Tibial artery (tissue), 4 donors: ENCODE data around the gene FARS2.

Source experiments
- DNase-seq, 2 donors: peaks; one replicate each; pipeline ENCODE4 v3.0.0-alpha.2; 2019
- H3K27ac ChIP-seq, 2 donors: fragments of 200-600 bp; sonication (generic) in 1 of 2; 1 replicate in 1 of 2; 2 replicates in 1 of 2; pipeline ENCODE4 v1.5.1; 2018 to 2019; ENCODE audit warnings: mild to moderate bottlenecking in 1 of 2
- H3K27me3 ChIP-seq, 2 donors: fragments of 200-600 bp; sonication (generic) in 1 of 2; one replicate each; pipeline versions ENCODE4 v1.5.1 to v1.6.0; 2016 to 2019
- H3K36me3 ChIP-seq, 3 donors: fragments of 200-600 bp; sonication (generic) in 2 of 3; one replicate each; pipeline ENCODE4 v1.5.1; 2016 to 2019; ENCODE audit warnings: mild to moderate bottlenecking in 2 of 3
- H3K4me1 ChIP-seq, 4 donors: fragments of 200-600 bp; sonication (generic) in 2 of 4; 1 replicate in 3 of 4; 2 replicates in 1 of 4; pipeline ENCODE4 v1.5.1; 2016 to 2019
- H3K4me3 ChIP-seq, 2 donors: fragments of 200-600 bp; sonication (generic) in 1 of 2; 1 replicate in 1 of 2; 2 replicates in 1 of 2; pipeline ENCODE4 v1.5.1; 2018 to 2019; ENCODE audit warnings: mild to moderate bottlenecking in 2 of 2
- H3K9me3 ChIP-seq, 3 donors: fragments of 200-600 bp; sonication (generic) in 1 of 3; one replicate each; pipeline ENCODE4 v1.5.1; 2016 to 2019
- CTCF ChIP-seq, 2 experiments: fragments of 200-600 bp in 1 of 2; fragments of 450-650 bp in 1 of 2; IDR thresholded peaks; one replicate each; pipeline ENCODE4 v1.5.1; 2017 to 2019; ENCODE audit warnings: antibody characterized with exemption in 2 of 2, mild to moderate bottlenecking in 1 of 2, moderate library complexity in 1 of 2
- intact Hi-C: fragments of 100-400 bp; cut with DNase I; formaldehyde crosslinking; loops from one replicate; pipeline ENCODE4 v1.15.0; 2023; ENCODE audit warnings: low total_unique reads

FARS2 gene

GRCh38 chr6:5278565-5279120, 17.3 kb downstream of the FARS2 start:
- intact Hi-C loops = no loop called here
- Histone ChIP-seq H3K36me3 (no peaks in the 10 kb centered on the region), H3K4me3 (no peak overlapping the region), H3K27me3 (no peaks in the 10 kb centered on the region), H3K9me3 (no peaks in the 10 kb centered on the region), H3K4me1 (no peaks in the 10 kb centered on the region), H3K27ac (no peak overlapping the region)
- no peak for DNase-seq
- no peak for TF ChIP-seq CTCF (IDR thresholded peaks at IDR 0.05)

DNA sequence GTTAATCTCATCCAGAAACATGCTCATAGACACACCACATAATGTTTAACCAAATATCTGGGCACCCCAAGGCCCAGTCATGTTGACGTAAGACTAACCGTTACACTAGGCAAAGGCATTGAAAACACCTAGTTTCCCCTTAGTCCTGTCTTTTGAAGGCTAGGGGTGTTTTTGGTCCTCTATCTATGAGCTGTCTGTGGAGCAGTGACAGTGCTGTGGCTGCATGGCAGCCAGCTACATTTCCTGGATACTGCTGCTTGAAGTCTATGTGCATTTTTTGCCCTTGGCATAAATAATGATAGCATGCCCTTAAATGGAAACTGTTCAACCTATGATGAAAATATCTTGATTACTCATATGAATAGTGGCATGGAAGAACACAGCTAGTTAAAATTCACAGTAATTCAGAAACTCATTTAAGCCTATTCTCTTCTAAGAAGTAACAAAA, 18.6 kb downstream of the FARS2 start:
- Histone ChIP-seq H3K4me1 (no peaks in the 10 kb centered on the region), H3K4me3 (no peak overlapping the region), H3K27ac (no peak overlapping the region), H3K27me3 (no peaks in the 10 kb centered on the region), H3K36me3 (no peaks in the 10 kb centered on the region), H3K9me3 (no peaks in the 10 kb centered on the region)
- intact Hi-C loops = no loop called here
- TF ChIP-seq CTCF (IDR thresholded peaks at IDR 0.05) = no peak
- no peak for DNase-seq

GRCh38 chr6:5280920-5281319, 19.6 kb downstream of the FARS2 start:
- no peak for TF ChIP-seq CTCF (IDR thresholded peaks at IDR 0.05)
- Histone ChIP-seq H3K27me3 (no peaks in the 10 kb centered on the region), H3K27ac (no peak overlapping the region), H3K4me1 (no peaks in the 10 kb centered on the region), H3K4me3 (no peak overlapping the region), H3K36me3 (no peaks in the 10 kb centered on the region), H3K9me3 (no peaks in the 10 kb centered on the region)
- intact Hi-C loops = no loop called here
- DNase-seq = no peak

- intact Hi-C loops = no loop called here
- Histone ChIP-seq H3K36me3 (no peaks in the 10 kb centered on the region), H3K27me3 (no peaks in the 10 kb centered on the region), H3K9me3 (no peaks in the 10 kb centered on the region), H3K4me3 (no peak overlapping the region), H3K4me1 (peaks cover 0 to 5% (median 2%) of the 10 kb centered on the region in 4 donors), H3K27ac (no peak overlapping the region)
- no peak for TF ChIP-seq CTCF (IDR thresholded peaks at IDR 0.05)
- DNase-seq = no peak
These were observed 20.9 kb downstream of the FARS2 start for GRCh38 chr6:5282191-5282623.

DNA sequence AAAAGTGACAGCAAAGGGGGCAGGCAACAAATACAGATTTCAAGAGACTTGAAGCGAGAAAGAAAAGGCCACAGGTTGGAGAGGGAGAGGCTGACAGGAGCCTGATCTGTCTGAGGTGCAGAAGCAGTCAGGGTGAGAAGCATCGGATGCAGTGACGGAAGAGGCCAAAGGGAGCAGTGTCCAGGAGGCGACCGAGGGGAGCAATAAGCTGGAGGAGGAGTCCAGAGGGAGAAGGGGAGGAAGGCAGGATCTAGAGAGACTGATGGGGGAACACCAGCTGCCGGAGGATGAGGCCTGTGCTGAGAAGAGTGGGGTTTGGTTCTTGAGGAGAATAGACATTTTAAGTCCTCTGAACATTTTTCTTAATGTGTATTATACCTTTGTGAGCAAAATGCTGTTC, 23.8 kb downstream of the FARS2 start:
- Histone ChIP-seq H3K4me1 (peaks cover 0 to 15% (median 7%) of the 10 kb centered on the region in 4 donors), H3K27ac (no peak overlapping the region), H3K36me3 (no peaks in the 10 kb centered on the region), H3K27me3 (no peaks in the 10 kb centered on the region), H3K9me3 (no peaks in the 10 kb centered on the region), H3K4me3 (no peak overlapping the region)
- no peak for DNase-seq
- TF ChIP-seq CTCF (IDR thresholded peaks at IDR 0.05) = no peak
- intact Hi-C loops = no loop called here

DNA sequence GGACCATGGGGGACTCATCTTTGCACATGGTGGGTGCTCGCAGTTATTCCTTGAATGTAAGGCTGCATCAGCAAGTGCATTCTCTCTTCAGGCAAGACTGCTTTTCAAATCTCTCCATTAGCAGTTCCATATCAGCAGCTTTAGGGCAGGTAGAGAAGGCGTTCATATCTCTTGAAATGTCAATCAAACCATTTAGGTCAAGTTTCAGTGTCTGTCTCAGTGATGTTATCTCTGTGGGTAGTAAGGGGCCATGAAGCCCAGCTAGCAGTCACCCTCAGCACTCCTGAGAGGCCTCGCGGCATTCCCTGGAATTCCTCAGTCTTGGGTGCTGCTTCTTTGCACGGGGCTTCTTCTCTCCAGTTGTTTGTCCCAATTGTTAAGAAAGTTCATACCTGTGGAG, 24.2 kb downstream of the FARS2 start:
- Histone ChIP-seq H3K9me3 (no peaks in the 10 kb centered on the region), H3K4me1 (peaks cover 0 to 15% (median 8%) of the 10 kb centered on the region in 4 donors), H3K27ac (no peak overlapping the region), H3K4me3 (no peak overlapping the region), H3K27me3 (no peaks in the 10 kb centered on the region), H3K36me3 (no peaks in the 10 kb centered on the region)
- intact Hi-C loops = no loop called here
- no peak for TF ChIP-seq CTCF (IDR thresholded peaks at IDR 0.05)
- no peak for DNase-seq
